Common myeloid progenitor, CD34-positive (primary cell): ENCODE data around the gene ZBED4.

Experiments used
- CTCF ChIA-PET: fragments of 350-600 bp; sonication (Branson Sonifier 250); formaldehyde crosslinking; loops from one replicate; lab custom pipeline; 2021; ENCODE audit warnings: antibody characterized with exemption; lab: Charles Lee
- POLR2A ChIA-PET: fragments of 350-600 bp; sonication (Branson Sonifier 250); formaldehyde crosslinking; loops from one replicate; lab custom pipeline; 2021; ENCODE audit warnings: antibody characterized with exemption; lab: Charles Lee
- DNase-seq, 3 donors: peaks; one replicate each; pipeline versions ENCODE4 v3.0.0 to v3.0.0-alpha.2; 2013
- H3K27ac ChIP-seq, 2 experiments: 1 replicate in 1 of 2; 2 replicates in 1 of 2; pipeline ENCODE4 v1.7.0; 2013; ENCODE audit warnings: inconsistent platforms in 2 of 2, low read length in 2 of 2, mild to moderate bottlenecking in 2 of 2, low read depth in 1 of 2, moderate library complexity in 1 of 2; ENCODE audit not compliant: severe bottlenecking in 2 of 2, insufficient read depth in 1 of 2, poor library complexity in 1 of 2
- H3K27me3 ChIP-seq, 5 experiments: replicated peaks in 2 of 5; 1 replicate in 3 of 5; 2 replicates in 2 of 5; pipeline versions ENCODE4 v1.6.1 to v1.7.0; 2013; ENCODE audit warnings: low read length in 4 of 5, mild to moderate bottlenecking in 2 of 5, moderate library complexity in 2 of 5, inconsistent platforms in 1 of 5; ENCODE audit not compliant: insufficient read depth in 5 of 5, control insufficient read depth in 4 of 5
- H3K36me3 ChIP-seq, 4 experiments: 1 replicate in 2 of 4; 2 replicates in 2 of 4; pipeline versions ENCODE4 v1.6.1 to v1.7.0; 2013; ENCODE audit warnings: low read length in 3 of 4, control low read depth in 1 of 4, mild to moderate bottlenecking in 1 of 4; ENCODE audit not compliant: control insufficient read depth in 4 of 4, insufficient read depth in 4 of 4
- H3K4me1 ChIP-seq, 4 experiments: 1 replicate in 3 of 4; 2 replicates in 1 of 4; pipeline versions ENCODE4 v1.6.1 to v1.7.1; 2013; ENCODE audit warnings: low read length in 3 of 4, mild to moderate bottlenecking in 3 of 4, control low read depth in 1 of 4, inconsistent platforms in 1 of 4, moderate library complexity in 1 of 4; ENCODE audit not compliant: control insufficient read depth in 4 of 4, insufficient read depth in 4 of 4; ENCODE audit errors: control extremely low read depth in 1 of 4
- H3K4me3 ChIP-seq, 7 experiments: 1 replicate in 4 of 7; 2 replicates in 3 of 7; pipeline versions ENCODE4 v1.5.1 to v1.7.0; 2013; ENCODE audit warnings: mild to moderate bottlenecking in 7 of 7, low read length in 6 of 7, moderate library complexity in 6 of 7, inconsistent platforms in 2 of 7, low read depth in 2 of 7, control low read depth in 1 of 7; ENCODE audit not compliant: insufficient read depth in 4 of 7, control insufficient read depth in 1 of 7; ENCODE audit errors: extremely low read depth in 1 of 7
- H3K9me3 ChIP-seq, 5 experiments: 1 replicate in 4 of 5; 2 replicates in 1 of 5; pipeline versions ENCODE4 v1.6.1 to v1.7.1; 2013; ENCODE audit warnings: low read length in 4 of 5, mild to moderate bottlenecking in 2 of 5, inconsistent platforms in 1 of 5, low read depth in 1 of 5, moderate library complexity in 1 of 5; ENCODE audit not compliant: control insufficient read depth in 4 of 5, insufficient read depth in 2 of 5; ENCODE audit errors: control extremely low read depth in 1 of 5
- WGBS: methylation state at CpG from one replicate; pipeline ENCODE4 v1.1.5; 2013; ENCODE audit not compliant: insufficient coverage; 5-methylcytosine and 5-hydroxymethylcytosine counted together

Gene ZBED4

DNA sequence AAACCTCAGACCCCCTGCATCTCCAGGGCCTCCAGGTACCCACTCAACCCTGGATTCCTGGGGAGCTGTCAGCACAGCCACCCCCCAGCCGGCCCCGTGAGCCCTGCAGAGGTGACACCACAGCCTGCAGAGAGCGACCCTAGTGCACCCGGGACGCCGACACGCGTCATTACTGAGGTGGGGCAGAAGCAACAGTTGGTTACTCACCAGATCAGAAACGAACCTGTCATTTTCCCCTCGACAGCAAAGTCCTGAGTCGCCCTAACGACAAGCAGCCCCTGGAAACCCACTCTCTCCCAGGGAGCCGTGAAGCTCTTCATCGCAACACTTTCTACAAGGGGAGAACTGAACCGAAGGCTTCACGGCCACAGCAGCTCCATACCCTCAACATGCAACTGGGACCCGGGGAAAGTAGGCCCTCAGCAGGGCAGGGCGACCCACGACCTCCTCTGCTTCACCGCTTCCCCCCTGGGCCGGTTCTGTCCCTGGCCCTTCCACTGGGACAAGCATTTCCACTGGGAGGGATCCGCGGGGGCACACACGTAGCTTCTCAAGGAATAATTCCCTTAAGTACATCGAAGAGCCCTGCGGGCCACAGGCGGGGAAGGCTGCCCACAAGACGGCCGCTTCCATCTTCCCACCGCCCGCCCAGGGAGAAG lies 27.6 kb upstream of the ZBED4 start:
- CTCF ChIA-PET, result interaction anchor here (0.9 to 1.5 kb wide), 3 partner anchors 12 to 22 kb away, joined by 3 to 6 read pairs (median 3); no protein-coding TSS in a partner anchor
- peaks cover 0 to 33% (median 26%) of the 10 kb centered on the region in 4 experiments for H3K4me1 ChIP-seq

DNA sequence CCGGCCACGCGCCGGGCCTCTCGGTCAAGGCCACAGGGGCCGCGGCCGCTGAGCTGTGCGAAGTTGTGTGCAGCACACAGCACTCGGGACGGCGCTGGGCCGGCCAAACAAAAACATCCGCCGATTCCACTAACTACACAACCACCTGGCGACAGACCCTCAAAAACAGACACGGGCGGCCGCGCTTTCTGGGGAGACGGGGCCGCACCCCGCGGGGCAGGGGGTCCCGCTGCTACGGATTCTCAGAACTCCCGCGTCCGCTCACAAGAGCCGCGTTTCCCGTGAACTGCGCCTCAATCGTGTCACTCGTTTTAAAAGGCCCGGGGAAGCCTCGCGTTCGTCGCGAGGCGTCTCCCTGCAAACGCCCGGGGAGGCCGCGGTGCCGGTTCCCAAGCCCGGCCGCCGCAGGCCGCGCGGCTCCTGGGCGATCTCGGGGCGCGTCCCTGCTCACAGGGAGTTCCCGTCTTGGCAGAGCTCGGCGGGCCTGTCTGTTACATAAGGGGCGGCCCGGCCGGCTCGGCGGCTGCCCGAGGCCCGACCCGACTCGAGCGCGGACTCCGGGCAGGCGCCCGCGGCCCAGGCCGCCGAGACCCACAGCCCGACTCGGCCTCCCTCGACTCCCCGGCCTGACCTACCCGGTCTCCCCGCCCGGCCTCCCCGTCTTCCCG lies 26.9 kb upstream of the ZBED4 start:
- 0% methylated on average over 72 of the region's 86 CpGs for WGBS
- DNase-seq, result peak in 2 of 3 donors; percentile 50 to 63
- ChIA-PET POLR2A (interaction anchor here (0.6 to 0.9 kb wide), 4 partner anchors 21 to 204 kb away, joined by 3 to 4 read pairs (median 4); no protein-coding TSS in a partner anchor), CTCF (interaction anchor here (1.5 kb wide), 1 partner anchor 11 kb away, joined by 3 read pairs; no protein-coding TSS in a partner anchor)
- Histone ChIP-seq H3K27me3 (no peaks in the 10 kb centered on the region), H3K9me3 (no peaks in the 10 kb centered on the region), H3K36me3 (peaks cover 5 to 32% (median 22%) of the 10 kb centered on the region in 4 experiments), H3K27ac (peak overlapping the region; percentile 58 to 79), H3K4me3 (peak overlapping the region; percentile 53 to 91 (median 76)), H3K4me1 (peaks cover 0 to 33% (median 26%) of the 10 kb centered on the region in 4 experiments)

More for the DNA sequence above, 27.6 kb upstream of the ZBED4 start:
- peak overlapping the region; percentile 53 to 91 (median 76) for H3K4me3 ChIP-seq
- 30% methylated on average over 30 of the region's 31 CpGs for WGBS
- DNase-seq, result peak in 2 of 3 donors; percentile 56 to 69
- no peaks in the 10 kb centered on the region for H3K27me3 ChIP-seq
- peak overlapping the region; percentile 58 to 79 for H3K27ac ChIP-seq
- POLR2A ChIA-PET, result interaction anchor here (0.9 kb wide), 3 partner anchors 22 to 204 kb away, joined by 3 to 4 read pairs (median 4); no protein-coding TSS in a partner anchor
- no peaks in the 10 kb centered on the region for H3K9me3 ChIP-seq
- peaks cover 5 to 39% (median 26%) of the 10 kb centered on the region in 4 experiments for H3K36me3 ChIP-seq

DNA sequence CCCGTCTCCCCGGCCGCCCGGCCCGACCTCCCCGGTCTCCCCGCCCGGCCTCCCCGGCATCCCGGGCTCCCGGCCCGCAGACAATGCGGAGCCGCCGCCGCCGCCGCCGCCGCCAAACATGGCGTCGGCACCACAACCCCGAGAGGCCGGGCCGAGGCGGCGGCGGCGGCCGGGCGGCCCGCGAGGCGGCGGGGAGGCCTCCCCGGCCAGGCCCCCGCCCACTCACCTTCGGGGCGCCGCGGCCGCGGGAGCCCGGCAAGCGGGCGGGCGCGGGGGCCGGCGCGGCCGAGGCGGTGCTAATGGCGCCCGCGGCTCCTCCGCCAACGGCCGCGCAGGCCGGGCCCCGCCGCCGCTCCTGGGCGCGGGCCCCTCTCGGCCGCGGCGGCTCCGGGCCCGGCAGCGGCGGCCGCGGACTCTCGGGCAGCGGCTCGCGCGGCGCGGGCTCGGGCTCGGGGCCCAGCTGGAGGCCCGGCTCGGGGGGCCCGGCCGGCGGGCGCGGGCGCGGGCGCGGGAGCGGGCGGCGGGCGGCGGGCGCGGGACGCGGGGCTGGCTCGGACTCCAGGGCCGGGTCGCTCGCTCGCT lies 26.3 kb upstream of the ZBED4 start:
- H3K27ac ChIP-seq, result peak overlapping the region; percentile 58 to 79
- no peaks in the 10 kb centered on the region for H3K27me3 ChIP-seq
- peaks cover 5 to 31% (median 19%) of the 10 kb centered on the region in 4 experiments for H3K36me3 ChIP-seq
- H3K4me1 ChIP-seq, result peaks cover 0 to 33% (median 26%) of the 10 kb centered on the region in 4 experiments
- no peaks in the 10 kb centered on the region for H3K9me3 ChIP-seq
- under 1% methylated on average over 67 of the region's 110 CpGs for WGBS
- DNase-seq, result no peak
- H3K4me3 ChIP-seq, result peak overlapping the region; percentile 53 to 91 (median 76)
- ChIA-PET CTCF (interaction anchor here (1.5 kb wide), 1 partner anchor 10 kb away, joined by 3 read pairs; no protein-coding TSS in a partner anchor), POLR2A (interaction anchor here (0.6 to 0.9 kb wide), 2 partner anchors 21 to 25 kb away, joined by 3 to 4 read pairs; no protein-coding TSS in a partner anchor)

DNA sequence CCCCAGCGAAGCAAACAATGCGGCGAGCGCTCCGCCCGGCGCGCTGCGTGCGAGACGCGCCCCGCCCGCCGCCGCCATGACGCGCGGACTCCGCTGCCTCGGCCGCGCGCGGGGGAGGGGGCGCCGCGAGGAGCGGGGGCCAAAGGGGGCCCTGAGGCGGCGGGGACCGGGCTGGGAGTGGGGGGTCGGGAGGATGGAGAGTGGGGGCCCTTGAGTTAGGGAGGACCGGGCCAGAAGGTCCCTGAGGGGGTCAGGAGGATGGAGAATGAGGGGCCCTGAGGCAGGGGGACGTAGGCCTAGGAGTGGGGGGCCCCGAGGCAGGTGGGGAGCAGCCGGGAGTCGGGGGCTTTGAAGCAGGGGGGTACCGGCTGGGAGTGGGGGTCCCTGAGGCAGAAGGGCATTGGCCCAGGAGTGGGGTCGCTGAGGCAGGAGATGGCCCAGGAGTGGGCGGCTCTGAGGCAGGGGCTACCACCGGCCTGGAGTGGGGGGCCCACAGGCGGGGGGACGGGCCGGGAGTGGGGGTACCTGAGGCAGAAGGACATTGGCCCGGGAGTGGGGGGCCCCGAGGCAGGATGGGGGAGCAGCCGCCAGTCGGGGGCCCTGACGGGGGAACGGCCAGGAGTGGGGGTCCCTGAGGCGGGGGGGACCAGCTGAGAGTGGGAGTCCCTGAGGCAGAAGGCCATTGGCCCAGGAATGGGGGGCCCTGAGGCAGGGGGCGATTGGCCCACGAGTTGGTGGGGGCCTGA lies 25.6 kb upstream of the ZBED4 start, which contains the start of gene BRD1:
Gene BRD1, minus strand, starts transcription at position 21 of the 746 bp plus-strand sequence. CDS start 3,556 bp downstream, outside the sequence.
- no peaks in the 10 kb centered on the region for H3K27me3 ChIP-seq
- ChIA-PET CTCF (no interaction called here), POLR2A (interaction anchor here (0.6 kb wide), 1 partner anchor 109 kb away, joined by 3 read pairs; no protein-coding TSS in a partner anchor)
- H3K27ac ChIP-seq, result peak within 1 kb of the TSS; percentile 58 to 87
- H3K9me3 ChIP-seq, result no peaks in the 10 kb centered on the region
- peak in 2 of 3 donors; percentile 58 to 63 for DNase-seq
- H3K4me3 ChIP-seq, result peak within 1 kb of the TSS; percentile 53 to 91 (median 76)
- H3K36me3 ChIP-seq, result peaks cover 2 to 26% (median 13%) of the 10 kb centered on the region in 4 experiments
- WGBS, result 13% methylated on average over 21 of the region's 54 CpGs
- H3K4me1 ChIP-seq, result peaks cover 0 to 33% (median 26%) of the 10 kb centered on the region in 4 experiments

DNA sequence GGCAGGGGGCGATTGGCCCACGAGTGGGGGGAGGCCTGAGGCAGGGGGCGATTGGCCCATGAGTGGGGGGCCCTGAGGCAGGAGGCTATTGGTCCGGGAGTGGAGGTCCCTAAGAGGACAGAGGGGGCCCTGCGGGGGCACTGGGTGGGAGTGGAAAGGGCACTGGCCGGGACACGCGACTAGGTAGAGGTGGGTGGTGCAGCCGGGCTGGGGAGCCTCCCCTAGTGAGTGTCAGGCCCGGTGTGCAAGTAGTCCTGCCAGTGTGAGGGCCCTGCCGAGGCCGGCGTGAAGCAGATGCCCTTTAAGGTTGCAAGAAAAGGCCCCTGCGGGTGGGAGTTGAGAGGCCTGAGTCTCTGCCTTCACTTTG lies 25.1 kb upstream of the ZBED4 start:
- Histone ChIP-seq H3K27ac (no peak overlapping the region), H3K4me3 (no peak overlapping the region), H3K9me3 (no peaks in the 10 kb centered on the region), H3K36me3 (peaks cover 0 to 20% (median 9%) of the 10 kb centered on the region in 4 experiments), H3K27me3 (no peaks in the 10 kb centered on the region), H3K4me1 (peaks cover 0 to 33% (median 26%) of the 10 kb centered on the region in 4 experiments)
- no peak for DNase-seq
- WGBS, result 97% methylated on average over 12 of the region's 14 CpGs
- ChIA-PET CTCF (no interaction called here), POLR2A (interaction anchor here (0.6 to 1.3 kb wide), 2 partner anchors 10 to 109 kb away, joined by 3 read pairs; no protein-coding TSS in a partner anchor)
